Gastrocnemius medialis (tissue), 4 donors: Measurements from ENCODE around the gene SPATA4. TPM values are rescaled to one million over a fixed set of nuclear protein-coding genes. Genes with fewer than 3 reads are reported as not detected.

Experiments used
- ATAC-seq, 2 donors: fragments of 150-250 bp; one replicate each; pipeline ENCODE4 v1.9.1; 2016
- DNase-seq, 2 donors: peaks; one replicate each; pipeline ENCODE4 v3.0.0-alpha.2; 2019
- H3K27ac ChIP-seq, 4 donors: fragments of 200-600 bp; sonication (generic); 1 replicate in 1 of 4; 2 replicates in 3 of 4; pipeline ENCODE4 v1.5.1; 2016 to 2018; ENCODE audit warnings: mild to moderate bottlenecking in 2 of 4, moderate library complexity in 1 of 4
- H3K27me3 ChIP-seq, 3 donors: fragments of 200-600 bp; sonication (generic) in 2 of 3; 1 replicate in 1 of 3; 2 replicates in 2 of 3; pipeline versions ENCODE4 v1.5.1 to v1.6.0; 2016 to 2019; ENCODE audit warnings: mild to moderate bottlenecking in 1 of 3, moderate library complexity in 1 of 3
- H3K36me3 ChIP-seq, 2 donors: fragments of 200-600 bp; sonication (generic) in 1 of 2; one replicate each; pipeline ENCODE4 v1.5.1; 2017 to 2018
- H3K4me1 ChIP-seq, 2 donors: fragments of 200-600 bp; sonication (generic) in 1 of 2; one replicate each; pipeline ENCODE4 v1.5.1; 2016 to 2017; ENCODE audit warnings: mild to moderate bottlenecking in 2 of 2
- H3K4me3 ChIP-seq, 4 donors: fragments of 200-600 bp; sonication (generic) in 3 of 4; 1 replicate in 1 of 4; 2 replicates in 3 of 4; pipeline ENCODE4 v1.5.1; 2016 to 2019; ENCODE audit warnings: mild to moderate bottlenecking in 2 of 4
- H3K9me3 ChIP-seq, 3 donors: fragments of 200-600 bp; sonication (generic) in 2 of 3; 1 replicate in 1 of 3; 2 replicates in 2 of 3; pipeline ENCODE4 v1.5.1; 2016 to 2019
- POLR2A ChIP-seq, 2 donors: fragments of 450-650 bp; IDR thresholded peaks; one replicate each; pipeline ENCODE4 v1.6.1; 2017; ENCODE audit warnings: antibody characterized with exemption in 2 of 2, mild to moderate bottlenecking in 2 of 2, moderate library complexity in 2 of 2
- in situ Hi-C, 4 donors: fragments of 200-750 bp; cut with MboI; loops; one replicate each; pipeline versions ENCODE4 v1.15.0 to v1.8.0; 2017; ENCODE audit warnings: low sequenced_read_pairs in 4 of 4
- intact Hi-C: fragments of 100-400 bp; cut with DNase I; formaldehyde crosslinking; loops from one replicate; pipeline ENCODE4 v1.15.1; 2023; ENCODE audit warnings: low total_unique reads
- total RNA-seq, 4 donors: library from RNA; depleted of rRNA; stranded (reverse); fragments of >200 nt; gene quantifications; one replicate each; pipeline versions ENCODE4 v1.1.0 to v1.2.3, GENCODE V29; 2016
- TF ChIP-seq, protein P1 (sequence below), 5 experiments: fragments of 450-650 bp in 3 of 5; fragments of 200-600 bp in 2 of 5; sonication (generic) in 2 of 5; IDR thresholded peaks in 4 of 5; conservative IDR thresholded peaks in 1 of 5; 1 replicate in 4 of 5; 2 replicates in 1 of 5; pipeline ENCODE4 v1.5.1; 2016 to 2019; ENCODE audit warnings: antibody characterized with exemption in 5 of 5, mild to moderate bottlenecking in 3 of 5, moderate library complexity in 3 of 5

Gene SPATA4
- total RNA-seq: under 1 TPM in 2 of 4 donors, not detected in 2; 0.22 to 0.29 TPM

DNA sequence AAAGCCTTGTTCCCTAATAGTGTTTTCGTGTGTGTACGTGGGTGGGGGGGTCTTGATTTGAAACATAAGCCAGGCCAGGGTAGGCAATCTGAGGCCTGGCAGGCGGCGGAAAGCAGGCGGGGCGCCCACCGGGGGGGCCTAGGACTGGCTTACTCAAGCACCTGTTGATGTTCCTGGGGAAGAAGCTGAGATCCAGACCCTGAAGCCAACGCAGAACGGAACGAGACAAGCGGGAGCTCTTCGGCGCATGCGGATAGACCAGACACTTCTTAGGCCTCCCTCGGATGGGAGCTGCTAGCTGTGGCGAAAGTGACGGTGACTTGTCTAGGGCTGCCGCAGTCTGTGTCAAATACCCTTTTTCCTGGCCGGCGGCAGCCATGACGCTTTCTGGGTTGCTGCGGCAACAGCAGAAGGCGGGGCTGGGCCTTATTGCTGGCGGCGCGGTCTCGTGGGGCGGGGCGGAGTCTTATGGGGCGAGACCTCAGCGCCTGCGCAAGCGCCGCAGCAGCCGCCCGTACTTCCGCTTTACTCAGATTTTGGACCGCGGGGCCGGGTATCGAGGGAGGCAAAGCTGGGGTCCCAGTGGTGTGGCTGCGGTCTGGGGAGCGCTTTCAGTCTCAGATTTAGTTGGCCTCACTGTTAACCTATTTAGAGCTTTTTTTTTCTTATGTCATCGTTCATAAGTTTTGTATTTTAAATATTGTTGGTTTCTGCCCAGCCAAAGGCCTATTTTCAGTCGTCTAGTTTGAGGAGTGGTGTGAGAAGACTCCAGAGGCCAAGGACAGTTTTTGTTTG lies at the start of gene SPATA4:
TSS of gene SPATA4 (minus strand) at position 402 of the 795 bp plus-strand sequence. CDS start at position 379, 23 bp downstream.
- DNase-seq (peak; percentile 92 to 93), ATAC-seq (peak; percentile 89 to 92)
- Histone ChIP-seq H3K4me3 (peak within 1 kb of the TSS; percentile 68 to 74 (median 69)), H3K4me1 (peaks cover 21 to 27% of the 10 kb centered on the region in 2 donors), H3K9me3 (no peaks in the 10 kb centered on the region), H3K27me3 (no peaks in the 10 kb centered on the region), H3K27ac (peak within 1 kb of the TSS; percentile 82 to 93 (median 90)), H3K36me3 (no peaks in the 10 kb centered on the region)
- in situ Hi-C loops (no loop called here), intact Hi-C loops (loop anchor here (2.0 to 5.0 kb wide), 2 partner anchors 35 to 127 kb away; no protein-coding TSS in a partner anchor)
- TF ChIP-seq, protein P1, sequence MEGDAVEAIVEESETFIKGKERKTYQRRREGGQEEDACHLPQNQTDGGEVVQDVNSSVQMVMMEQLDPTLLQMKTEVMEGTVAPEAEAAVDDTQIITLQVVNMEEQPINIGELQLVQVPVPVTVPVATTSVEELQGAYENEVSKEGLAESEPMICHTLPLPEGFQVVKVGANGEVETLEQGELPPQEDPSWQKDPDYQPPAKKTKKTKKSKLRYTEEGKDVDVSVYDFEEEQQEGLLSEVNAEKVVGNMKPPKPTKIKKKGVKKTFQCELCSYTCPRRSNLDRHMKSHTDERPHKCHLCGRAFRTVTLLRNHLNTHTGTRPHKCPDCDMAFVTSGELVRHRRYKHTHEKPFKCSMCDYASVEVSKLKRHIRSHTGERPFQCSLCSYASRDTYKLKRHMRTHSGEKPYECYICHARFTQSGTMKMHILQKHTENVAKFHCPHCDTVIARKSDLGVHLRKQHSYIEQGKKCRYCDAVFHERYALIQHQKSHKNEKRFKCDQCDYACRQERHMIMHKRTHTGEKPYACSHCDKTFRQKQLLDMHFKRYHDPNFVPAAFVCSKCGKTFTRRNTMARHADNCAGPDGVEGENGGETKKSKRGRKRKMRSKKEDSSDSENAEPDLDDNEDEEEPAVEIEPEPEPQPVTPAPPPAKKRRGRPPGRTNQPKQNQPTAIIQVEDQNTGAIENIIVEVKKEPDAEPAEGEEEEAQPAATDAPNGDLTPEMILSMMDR (IDR thresholded peaks at IDR 0.05 in 4 of 5, conservative IDR thresholded peaks at IDR 0.05 in 1 of 5): no peak
- TF ChIP-seq POLR2A (IDR thresholded peaks at IDR 0.05): peak; percentile 71 to 72

DNA sequence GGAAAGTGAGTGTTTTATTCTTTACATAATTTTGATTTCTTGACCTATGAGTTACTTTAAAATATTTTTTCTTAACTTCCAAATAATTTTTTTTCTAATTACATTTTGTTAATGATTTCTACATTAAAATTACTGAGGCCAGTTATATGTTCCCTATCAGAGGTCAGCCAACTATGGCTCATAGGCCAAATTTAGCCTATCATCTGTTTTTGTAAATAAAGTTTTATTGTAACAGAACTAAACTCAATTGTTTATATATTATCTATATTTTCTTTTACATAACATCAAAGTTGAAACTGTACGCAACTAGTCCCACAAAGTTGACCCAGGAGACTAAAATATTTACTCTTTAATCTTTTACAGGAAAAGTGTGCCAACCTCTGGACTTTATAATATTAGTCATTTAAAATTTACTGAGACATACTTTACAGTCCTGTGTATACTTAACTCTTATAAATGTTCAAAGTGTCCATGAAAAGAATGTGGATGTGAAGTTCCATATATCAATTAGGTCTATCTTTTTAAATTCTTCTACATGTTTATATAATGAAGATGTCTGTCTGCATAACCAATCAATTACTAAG lies 47.5 kb upstream of the SPATA4 start:
- TF ChIP-seq, protein P1 (IDR thresholded peaks at IDR 0.05 in 4 of 5, conservative IDR thresholded peaks at IDR 0.05 in 1 of 5): no peak
- no peak for TF ChIP-seq POLR2A (IDR thresholded peaks at IDR 0.05)
- in situ Hi-C loops: no loop called here
- Histone ChIP-seq H3K9me3 (no peaks in the 10 kb centered on the region), H3K27ac (peak overlapping the region; percentile 82 to 91 (median 86)), H3K36me3 (peaks cover 0 to 17% of the 10 kb centered on the region in 2 donors), H3K27me3 (no peaks in the 10 kb centered on the region), H3K4me1 (peaks cover 13 to 39% of the 10 kb centered on the region in 2 donors), H3K4me3 (no peak overlapping the region)
- DNase-seq (no peak), ATAC-seq (no peak)
- intact Hi-C loops: no loop called here

DNA sequence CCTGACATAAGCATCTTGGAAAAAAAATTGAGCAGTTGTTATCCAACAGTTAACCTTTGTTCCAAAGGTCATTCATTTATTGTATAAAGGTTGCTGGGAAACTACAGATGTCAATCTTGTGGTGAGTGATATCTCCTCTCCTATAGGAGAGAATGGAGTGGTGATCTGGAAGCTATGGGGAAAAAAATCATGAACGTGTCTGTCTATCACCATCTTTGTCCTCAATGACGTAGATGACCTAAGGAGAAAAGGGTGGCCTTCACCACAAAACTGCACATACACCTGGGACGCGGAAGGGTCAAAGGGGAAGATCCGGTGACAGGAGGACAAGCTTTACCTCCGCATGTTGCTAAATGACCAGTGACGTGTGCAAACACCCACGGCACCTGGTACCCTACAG lies 46.3 kb upstream of the SPATA4 start:
- peaks cover 0 to 8% of the 10 kb centered on the region in 2 donors for H3K36me3 ChIP-seq
- in situ Hi-C loops (no loop called here), intact Hi-C loops (no loop called here)
- H3K27me3 ChIP-seq: no peaks in the 10 kb centered on the region
- H3K4me1 ChIP-seq: peaks cover 18 to 44% of the 10 kb centered on the region in 2 donors
- no peak overlapping the region for H3K4me3 ChIP-seq
- DNase-seq (no peak), ATAC-seq (no peak)
- H3K9me3 ChIP-seq: no peaks in the 10 kb centered on the region
- TF ChIP-seq, protein P1 (IDR thresholded peaks at IDR 0.05 in 4 of 5, conservative IDR thresholded peaks at IDR 0.05 in 1 of 5): no peak
- TF ChIP-seq POLR2A (IDR thresholded peaks at IDR 0.05): no peak
- peak overlapping the region; percentile 82 to 91 (median 86) for H3K27ac ChIP-seq

DNA sequence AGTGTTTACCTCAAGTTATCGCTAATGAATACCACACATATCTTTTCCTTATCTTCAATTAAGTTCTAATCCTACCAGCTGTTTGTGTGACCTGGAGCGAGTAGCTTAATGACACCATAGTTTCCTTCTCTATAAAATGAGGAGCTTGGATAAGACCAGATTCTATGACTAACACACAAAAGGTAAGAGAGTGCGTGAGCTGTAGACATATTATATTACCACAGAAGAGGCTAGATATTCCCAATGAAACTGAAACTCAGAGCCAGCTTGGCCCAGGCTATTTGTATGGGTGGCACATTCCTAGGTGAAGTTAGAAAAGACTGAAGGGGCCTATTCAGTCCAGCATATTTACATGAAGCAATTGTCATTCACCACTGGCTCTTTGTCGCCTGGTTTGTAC lies 43.4 kb upstream of the SPATA4 start:
- Histone ChIP-seq H3K27ac (peak overlapping the region; percentile 82 to 91 (median 86)), H3K27me3 (no peaks in the 10 kb centered on the region), H3K4me1 (peaks cover 21 to 68% of the 10 kb centered on the region in 2 donors), H3K4me3 (peak overlapping the region; percentile 1 to 32 (median 28)), H3K9me3 (no peaks in the 10 kb centered on the region), H3K36me3 (peaks cover 0 to 5% of the 10 kb centered on the region in 2 donors)
- no peak for TF ChIP-seq POLR2A (IDR thresholded peaks at IDR 0.05)
- TF ChIP-seq, protein P1 (IDR thresholded peaks at IDR 0.05 in 4 of 5, conservative IDR thresholded peaks at IDR 0.05 in 1 of 5): no peak
- ATAC-seq (peak; percentile 53 to 72), DNase-seq (peak; percentile 41 to 59)
- in situ Hi-C loops: no loop called here
- intact Hi-C loops: loop anchor here (1.0 kb wide), 1 partner anchor 31 kb away; no protein-coding TSS in a partner anchor
